Measurements from ENCODE around the gene SRRM2. TPM values are rescaled to one million over a fixed set of nuclear protein-coding genes. Genes with fewer than 3 reads are reported as not detected.

SRRM2 gene
- total and polyA plus RNA-seq, 4 donors: 316 to 589 (median 447) TPM

- DNase-seq (no peak), ATAC-seq (ENCODE audit: insufficient read depth, low FRiP score) (no peak)
- peaks cover 65 to 92% (median 89%) of the 10 kb centered on the region in 4 donors for H3K36me3 ChIP-seq (ENCODE audit: control insufficient read depth in 4 of 4, insufficient read depth in 4 of 4, low read length in 4 of 4)
- H3K27ac ChIP-seq (ENCODE audit: low read depth in 1 of 2, low read length in 1 of 2): no peak overlapping the region
- H3K4me3 ChIP-seq: no peak overlapping the region
- H3K9me3 ChIP-seq (ENCODE audit: control insufficient read depth in 4 of 4, insufficient read depth in 3 of 4, low read length in 3 of 4): peaks cover 0 to 3% (median 1%) of the 10 kb centered on the region in 4 donors
- WGBS, 2 donors: 98% methylated on average over 73 of the region's 73 CpGs
- TF ChIP-seq, protein P1, sequence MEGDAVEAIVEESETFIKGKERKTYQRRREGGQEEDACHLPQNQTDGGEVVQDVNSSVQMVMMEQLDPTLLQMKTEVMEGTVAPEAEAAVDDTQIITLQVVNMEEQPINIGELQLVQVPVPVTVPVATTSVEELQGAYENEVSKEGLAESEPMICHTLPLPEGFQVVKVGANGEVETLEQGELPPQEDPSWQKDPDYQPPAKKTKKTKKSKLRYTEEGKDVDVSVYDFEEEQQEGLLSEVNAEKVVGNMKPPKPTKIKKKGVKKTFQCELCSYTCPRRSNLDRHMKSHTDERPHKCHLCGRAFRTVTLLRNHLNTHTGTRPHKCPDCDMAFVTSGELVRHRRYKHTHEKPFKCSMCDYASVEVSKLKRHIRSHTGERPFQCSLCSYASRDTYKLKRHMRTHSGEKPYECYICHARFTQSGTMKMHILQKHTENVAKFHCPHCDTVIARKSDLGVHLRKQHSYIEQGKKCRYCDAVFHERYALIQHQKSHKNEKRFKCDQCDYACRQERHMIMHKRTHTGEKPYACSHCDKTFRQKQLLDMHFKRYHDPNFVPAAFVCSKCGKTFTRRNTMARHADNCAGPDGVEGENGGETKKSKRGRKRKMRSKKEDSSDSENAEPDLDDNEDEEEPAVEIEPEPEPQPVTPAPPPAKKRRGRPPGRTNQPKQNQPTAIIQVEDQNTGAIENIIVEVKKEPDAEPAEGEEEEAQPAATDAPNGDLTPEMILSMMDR (IDR thresholded peaks at IDR 0.05; ENCODE audit: control extremely low read depth, extremely low read depth): no peak
- peaks cover 0 to 4% (median 0%) of the 10 kb centered on the region in 5 donors for H3K4me1 ChIP-seq (ENCODE audit: control insufficient read depth in 5 of 5, insufficient read depth in 5 of 5, low read length in 5 of 5)
- no peak overlapping the region for H3K9ac ChIP-seq (ENCODE audit: insufficient read depth in 1 of 2, low read length in 2 of 2)
- H3K27me3 ChIP-seq (ENCODE audit: control insufficient read depth in 3 of 3, insufficient read depth in 3 of 3, low read length in 2 of 3): no peaks in the 10 kb centered on the region
Measured at GRCh38 chr16:2765462-2766404, 13.3 kb downstream of the SRRM2 start.

GRCh38 chr16:2766430-2767139 lies 14.1 kb downstream of the SRRM2 start:
- no peak overlapping the region for H3K9ac ChIP-seq (ENCODE audit: insufficient read depth in 1 of 2, low read length in 2 of 2)
- TF ChIP-seq, protein P1 (IDR thresholded peaks at IDR 0.05; ENCODE audit: control extremely low read depth, extremely low read depth): no peak
- DNase-seq (no peak), ATAC-seq (ENCODE audit: insufficient read depth, low FRiP score) (no peak)
- peaks cover 0 to 4% (median 0%) of the 10 kb centered on the region in 5 donors for H3K4me1 ChIP-seq (ENCODE audit: control insufficient read depth in 5 of 5, insufficient read depth in 5 of 5, low read length in 5 of 5)
- H3K27ac ChIP-seq (ENCODE audit: low read depth in 1 of 2, low read length in 1 of 2): no peak overlapping the region
- no peaks in the 10 kb centered on the region for H3K27me3 ChIP-seq (ENCODE audit: control insufficient read depth in 3 of 3, insufficient read depth in 3 of 3, low read length in 2 of 3)
- H3K36me3 ChIP-seq (ENCODE audit: control insufficient read depth in 4 of 4, insufficient read depth in 4 of 4, low read length in 4 of 4): peaks cover 69 to 95% (median 87%) of the 10 kb centered on the region in 4 donors
- no peak overlapping the region for H3K4me3 ChIP-seq
- WGBS, 2 donors: 97 to 98% methylated on average over 44 of the region's 44 CpGs
- peaks cover 0 to 2% (median under 1%) of the 10 kb centered on the region in 4 donors for H3K9me3 ChIP-seq (ENCODE audit: control insufficient read depth in 4 of 4, insufficient read depth in 3 of 4, low read length in 3 of 4)

DNA sequence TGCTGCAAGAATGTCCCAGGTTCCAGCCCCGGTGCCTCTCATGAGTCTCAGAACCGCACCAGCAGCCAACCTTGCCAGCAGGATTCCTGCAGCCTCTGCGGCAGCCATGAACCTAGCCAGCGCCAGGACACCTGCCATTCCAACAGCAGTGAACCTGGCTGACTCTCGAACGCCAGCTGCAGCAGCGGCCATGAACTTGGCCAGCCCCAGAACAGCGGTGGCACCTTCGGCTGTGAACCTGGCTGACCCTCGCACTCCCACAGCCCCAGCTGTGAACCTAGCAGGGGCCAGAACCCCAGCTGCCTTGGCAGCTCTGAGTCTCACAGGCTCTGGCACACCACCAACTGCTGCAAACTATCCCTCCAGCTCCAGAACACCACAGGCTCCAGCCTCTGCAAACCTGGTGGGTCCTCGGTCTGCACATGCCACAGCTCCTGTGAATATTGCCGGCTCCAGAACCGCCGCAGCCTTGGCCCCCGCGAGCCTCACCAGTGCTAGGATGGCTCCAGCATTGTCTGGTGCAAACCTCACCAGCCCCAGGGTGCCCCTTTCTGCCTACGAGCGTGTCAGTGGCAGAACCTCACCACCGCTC lies 14.8 kb downstream of the SRRM2 start:
- WGBS, 2 donors: 94 to 95% methylated on average over 19 of the region's 19 CpGs
- no peak overlapping the region for H3K9ac ChIP-seq (ENCODE audit: insufficient read depth in 1 of 2, low read length in 2 of 2)
- H3K4me1 ChIP-seq (ENCODE audit: control insufficient read depth in 5 of 5, insufficient read depth in 5 of 5, low read length in 5 of 5): peaks cover 0 to 4% (median 0%) of the 10 kb centered on the region in 5 donors
- no peak for ATAC-seq (ENCODE audit: insufficient read depth, low FRiP score)
- H3K36me3 ChIP-seq (ENCODE audit: control insufficient read depth in 4 of 4, insufficient read depth in 4 of 4, low read length in 4 of 4): peaks cover 63 to 95% (median 80%) of the 10 kb centered on the region in 4 donors
- no peak for DNase-seq
- H3K4me3 ChIP-seq: no peak overlapping the region
- TF ChIP-seq, protein P1 (IDR thresholded peaks at IDR 0.05; ENCODE audit: control extremely low read depth, extremely low read depth): no peak
- no peak overlapping the region for H3K27ac ChIP-seq (ENCODE audit: low read depth in 1 of 2, low read length in 1 of 2)
- peaks cover 0 to 2% (median under 1%) of the 10 kb centered on the region in 4 donors for H3K9me3 ChIP-seq (ENCODE audit: control insufficient read depth in 4 of 4, insufficient read depth in 3 of 4, low read length in 3 of 4)
- no peaks in the 10 kb centered on the region for H3K27me3 ChIP-seq (ENCODE audit: control insufficient read depth in 3 of 3, insufficient read depth in 3 of 3, low read length in 2 of 3)
